ENCODE measurements around the gene SIX3.

The SIX3 gene

DNA sequence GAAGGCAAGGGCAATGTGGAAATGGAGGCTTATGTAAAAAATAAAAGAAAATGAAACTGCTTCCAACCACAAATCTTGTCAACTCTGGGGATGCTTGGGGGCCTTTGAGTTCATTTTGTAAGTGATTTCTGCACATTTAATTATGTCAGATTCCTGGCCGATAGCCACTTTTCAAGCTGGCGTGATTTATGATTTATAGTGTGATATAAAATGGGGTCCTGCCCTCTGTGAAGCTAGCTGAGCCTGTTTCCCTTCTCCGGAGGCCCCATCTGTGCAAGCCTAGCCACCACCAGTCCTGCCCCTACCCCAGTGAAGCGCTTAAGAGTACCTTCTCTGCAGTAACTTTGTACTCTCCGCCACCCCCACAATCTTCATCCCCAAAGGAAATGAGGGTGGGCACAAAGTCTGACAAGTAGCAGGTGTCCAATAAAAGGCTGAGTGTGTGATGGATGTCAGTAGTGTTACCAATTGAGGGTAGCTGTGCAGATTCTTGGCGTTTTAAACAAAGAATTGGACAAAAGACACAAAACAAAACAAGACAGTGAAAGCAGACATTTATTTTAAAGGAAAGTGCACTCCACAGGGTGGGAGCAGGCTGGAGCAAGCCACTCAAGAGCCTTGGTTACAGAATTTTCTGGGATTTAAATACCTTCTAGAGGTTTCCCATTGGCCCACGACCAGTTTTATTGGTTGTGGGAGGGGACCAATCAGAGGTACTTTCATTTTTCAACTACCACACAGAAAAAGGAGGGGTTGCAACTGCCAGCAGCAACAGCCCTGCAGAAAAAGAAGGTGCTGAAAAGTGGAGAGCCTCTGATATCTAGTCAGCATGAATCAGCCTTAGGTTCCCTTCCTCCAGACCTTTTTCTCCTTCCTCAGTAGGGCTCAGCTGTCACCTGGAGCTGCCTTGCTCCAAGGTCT is 39.0 kb upstream of the SIX3 start:
- Histone ChIP-seq H3K9me3 (ENCODE audit: insufficient read depth, low read length) (no peaks in the 10 kb centered on the region), H3K36me3 (replicated peaks; ENCODE audit: low read depth, low read length) (no peaks in the 10 kb centered on the region), H3K27ac (ENCODE audit: low read length) (no peak overlapping the region), H3K4me2 (ENCODE audit: low read length) (no peak overlapping the region), H3K27me3 (ENCODE audit: low read depth, low read length) (peaks cover 5% of the 10 kb centered on the region; the same call in 1 of the 2 replicates), H3K9ac (ENCODE audit: low read length) (no peak overlapping the region), H2AFZ (ENCODE audit: low read depth, low read length) (no peak overlapping the region), H3K4me1 (ENCODE audit: low read length) (no peaks in the 10 kb centered on the region), H4K20me1 (ENCODE audit: insufficient read depth, low read length) (no peaks in the 10 kb centered on the region), H3K4me3 (ENCODE audit: low read length) (no peak overlapping the region), H3K79me2 (ENCODE audit: low read length) (no peaks in the 10 kb centered on the region)
- TF ChIP-seq, protein P1, sequence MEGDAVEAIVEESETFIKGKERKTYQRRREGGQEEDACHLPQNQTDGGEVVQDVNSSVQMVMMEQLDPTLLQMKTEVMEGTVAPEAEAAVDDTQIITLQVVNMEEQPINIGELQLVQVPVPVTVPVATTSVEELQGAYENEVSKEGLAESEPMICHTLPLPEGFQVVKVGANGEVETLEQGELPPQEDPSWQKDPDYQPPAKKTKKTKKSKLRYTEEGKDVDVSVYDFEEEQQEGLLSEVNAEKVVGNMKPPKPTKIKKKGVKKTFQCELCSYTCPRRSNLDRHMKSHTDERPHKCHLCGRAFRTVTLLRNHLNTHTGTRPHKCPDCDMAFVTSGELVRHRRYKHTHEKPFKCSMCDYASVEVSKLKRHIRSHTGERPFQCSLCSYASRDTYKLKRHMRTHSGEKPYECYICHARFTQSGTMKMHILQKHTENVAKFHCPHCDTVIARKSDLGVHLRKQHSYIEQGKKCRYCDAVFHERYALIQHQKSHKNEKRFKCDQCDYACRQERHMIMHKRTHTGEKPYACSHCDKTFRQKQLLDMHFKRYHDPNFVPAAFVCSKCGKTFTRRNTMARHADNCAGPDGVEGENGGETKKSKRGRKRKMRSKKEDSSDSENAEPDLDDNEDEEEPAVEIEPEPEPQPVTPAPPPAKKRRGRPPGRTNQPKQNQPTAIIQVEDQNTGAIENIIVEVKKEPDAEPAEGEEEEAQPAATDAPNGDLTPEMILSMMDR (IDR thresholded peaks at IDR 0.05; ENCODE audit: low read depth, low read length) = no peak
- TF ChIP-seq EZH2phosphoT487 (IDR thresholded peaks at IDR 0.05; ENCODE audit: low read depth) = no peak

DNA sequence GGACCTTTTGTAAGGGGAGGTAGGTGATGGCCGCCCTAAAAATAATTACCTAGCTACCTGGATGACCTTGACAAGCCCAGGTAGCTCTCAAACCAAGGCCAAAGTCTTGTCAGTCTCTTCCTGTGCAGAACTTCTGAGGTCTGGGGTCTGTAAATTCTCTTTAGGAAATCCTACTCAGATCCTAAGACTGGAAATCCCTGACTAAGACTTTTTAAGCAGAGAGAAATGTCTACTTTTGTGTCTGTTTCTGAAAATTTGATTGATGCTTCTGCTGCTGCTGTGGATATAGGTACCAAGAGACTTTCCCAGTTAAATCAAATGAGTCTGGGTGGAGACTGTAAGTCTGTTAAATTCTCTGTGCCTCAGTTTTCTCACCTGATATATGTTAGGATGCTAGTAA is 36.9 kb upstream of the SIX3 start:
- no peak overlapping the region for H2AFZ ChIP-seq (ENCODE audit: low read depth, low read length)
- H3K9me3 ChIP-seq (ENCODE audit: insufficient read depth, low read length) = no peaks in the 10 kb centered on the region
- H3K36me3 ChIP-seq (replicated peaks; ENCODE audit: low read depth, low read length) = no peaks in the 10 kb centered on the region
- no peak overlapping the region for H3K4me3 ChIP-seq (ENCODE audit: low read length)
- TF ChIP-seq, protein P1 (IDR thresholded peaks at IDR 0.05; ENCODE audit: low read depth, low read length) = no peak
- TF ChIP-seq EZH2phosphoT487 (IDR thresholded peaks at IDR 0.05; ENCODE audit: low read depth) = no peak
- H3K4me1 ChIP-seq (ENCODE audit: low read length) = no peaks in the 10 kb centered on the region
- H3K27me3 ChIP-seq (ENCODE audit: low read depth, low read length) = peaks cover 5% of the 10 kb centered on the region; the same call in 1 of the 2 replicates
- H3K79me2 ChIP-seq (ENCODE audit: low read length) = no peaks in the 10 kb centered on the region
- no peak overlapping the region for H3K27ac ChIP-seq (ENCODE audit: low read length)
- H4K20me1 ChIP-seq (ENCODE audit: insufficient read depth, low read length) = no peaks in the 10 kb centered on the region
- no peak overlapping the region for H3K9ac ChIP-seq (ENCODE audit: low read length)
- no peak overlapping the region for H3K4me2 ChIP-seq (ENCODE audit: low read length)

DNA sequence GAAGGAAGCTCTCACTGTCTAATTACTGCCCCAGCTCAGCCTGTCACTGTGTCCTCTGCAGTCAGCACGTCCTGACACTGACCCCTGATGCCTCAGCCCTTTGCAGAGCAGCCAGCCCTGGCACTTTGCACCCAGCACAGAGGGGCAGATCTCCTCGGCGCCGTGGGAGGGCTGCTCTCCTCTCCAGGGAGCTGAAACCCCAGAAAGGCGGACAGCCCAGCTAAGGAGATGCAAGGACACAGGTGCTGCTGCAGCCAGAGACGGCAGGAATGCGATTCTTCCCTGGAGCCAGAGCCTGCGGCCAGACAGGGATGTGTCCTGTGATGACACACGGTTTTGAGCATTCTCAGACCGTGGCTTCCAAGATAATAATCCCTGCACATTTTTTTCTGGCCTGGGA is 34.5 kb upstream of the SIX3 start:
- Histone ChIP-seq H3K36me3 (replicated peaks; ENCODE audit: low read depth, low read length) (no peaks in the 10 kb centered on the region), H3K27me3 (ENCODE audit: low read depth, low read length) (0 out of 2 replicates have a peak, but pooled peaks cover 2% of the 10 kb centered on the region), H3K9me3 (ENCODE audit: insufficient read depth, low read length) (peaks cover 5% of the 10 kb centered on the region; the same call in 1 of the 2 replicates), H2AFZ (ENCODE audit: low read depth, low read length) (no peak overlapping the region), H3K9ac (ENCODE audit: low read length) (no peak overlapping the region), H4K20me1 (ENCODE audit: insufficient read depth, low read length) (no peaks in the 10 kb centered on the region), H3K79me2 (ENCODE audit: low read length) (no peaks in the 10 kb centered on the region), H3K27ac (ENCODE audit: low read length) (no peak overlapping the region), H3K4me1 (ENCODE audit: low read length) (no peaks in the 10 kb centered on the region), H3K4me3 (ENCODE audit: low read length) (no peak overlapping the region), H3K4me2 (ENCODE audit: low read length) (no peak overlapping the region)
- TF ChIP-seq EZH2phosphoT487 (IDR thresholded peaks at IDR 0.05; ENCODE audit: low read depth) = no peak

DNA sequence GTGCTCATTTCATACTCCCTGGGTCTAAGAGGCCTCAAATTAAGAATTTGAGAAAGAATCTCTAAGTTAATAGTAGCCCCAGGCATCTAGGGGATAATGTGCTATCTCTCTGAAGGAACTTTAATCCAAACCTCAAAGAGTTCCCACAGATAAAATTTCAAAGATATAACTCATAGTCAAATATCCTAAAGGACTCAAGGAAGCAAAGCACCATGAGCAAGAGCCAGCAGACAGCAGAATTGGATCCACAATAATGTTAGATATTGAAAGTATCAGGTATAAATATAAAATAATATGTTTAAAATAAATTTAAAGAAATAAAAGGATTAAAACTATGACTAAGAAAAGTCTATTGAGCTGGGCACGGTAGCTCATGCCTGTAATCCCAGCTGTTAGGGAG is 31.7 kb upstream of the SIX3 start:
- Histone ChIP-seq H3K36me3 (replicated peaks; ENCODE audit: low read depth, low read length) (no peaks in the 10 kb centered on the region), H4K20me1 (ENCODE audit: insufficient read depth, low read length) (no peaks in the 10 kb centered on the region), H3K4me1 (ENCODE audit: low read length) (no peaks in the 10 kb centered on the region), H3K9ac (ENCODE audit: low read length) (no peak overlapping the region), H3K27ac (ENCODE audit: low read length) (no peak overlapping the region), H3K27me3 (ENCODE audit: low read depth, low read length) (no peaks in the 10 kb centered on the region), H2AFZ (ENCODE audit: low read depth, low read length) (no peak overlapping the region), H3K79me2 (ENCODE audit: low read length) (no peaks in the 10 kb centered on the region), H3K4me2 (ENCODE audit: low read length) (no peak overlapping the region), H3K4me3 (ENCODE audit: low read length) (no peak overlapping the region), H3K9me3 (ENCODE audit: insufficient read depth, low read length) (peaks cover 5% of the 10 kb centered on the region; the same call in 1 of the 2 replicates)
- TF ChIP-seq, protein P1 (IDR thresholded peaks at IDR 0.05; ENCODE audit: low read depth, low read length) = no peak
- no peak for TF ChIP-seq EZH2phosphoT487 (IDR thresholded peaks at IDR 0.05; ENCODE audit: low read depth)

All from OCI-LY3 (cell line).